Breast epithelium (tissue), 4 donors: ENCODE data around the gene IGSF9B. TPM values are rescaled to one million over a fixed set of nuclear protein-coding genes. Genes with fewer than 3 reads are reported as not detected.

Experiments
- DNase-seq, 2 donors: peaks; one replicate each; pipeline ENCODE4 v3.0.0-alpha.2; 2019; ENCODE audit warnings: low spot score in 2 of 2
- H3K27ac ChIP-seq, 2 donors: fragments of 200-600 bp; sonication (generic) in 1 of 2; one replicate each; pipeline ENCODE4 v1.5.1; 2016 to 2019; ENCODE audit warnings: mild to moderate bottlenecking in 1 of 2
- H3K27me3 ChIP-seq, 2 donors: fragments of 200-600 bp; sonication (generic) in 1 of 2; one replicate each; pipeline versions ENCODE4 v1.5.1 to v1.6.0; 2017 to 2019; ENCODE audit warnings: control low read depth in 1 of 2, mild to moderate bottlenecking in 1 of 2
- H3K36me3 ChIP-seq: fragments of 200-600 bp; one replicate; pipeline ENCODE4 v1.5.1; 2019
- H3K4me1 ChIP-seq, 2 donors: fragments of 200-600 bp; sonication (generic); one replicate each; pipeline ENCODE4 v1.5.1; 2016 to 2019; ENCODE audit warnings: control low read depth in 1 of 2
- H3K4me3 ChIP-seq, 3 donors: fragments of 200-600 bp; sonication (generic); 1 replicate in 2 of 3; 2 replicates in 1 of 3; pipeline ENCODE4 v1.5.1; 2016 to 2019; ENCODE audit warnings: mild to moderate bottlenecking in 3 of 3, moderate library complexity in 2 of 3
- H3K9me3 ChIP-seq, 2 donors: fragments of 200-600 bp; sonication (generic) in 1 of 2; one replicate each; pipeline ENCODE4 v1.5.1; 2016 to 2019; ENCODE audit warnings: control low read depth in 1 of 2
- POLR2A ChIP-seq: fragments of 450-650 bp; IDR thresholded peaks from one replicate; pipeline ENCODE4 v1.6.1; 2016; ENCODE audit warnings: antibody characterized with exemption, mild to moderate bottlenecking, moderate library complexity
- POLR2AphosphoS5 ChIP-seq, 3 donors: sonication (generic); formaldehyde crosslinking; IDR thresholded peaks; one replicate each; pipeline ENCODE4 v1.6.1; 2017; ENCODE audit warnings: antibody characterized with exemption in 3 of 3
- intact Hi-C: fragments of 100-400 bp; cut with DNase I; formaldehyde crosslinking; loops from one replicate; pipeline ENCODE4 v1.15.1; 2023; ENCODE audit warnings: low total_unique reads
- total RNA-seq, 3 donors: library from RNA; depleted of rRNA; stranded (reverse); fragments of >200 nt; gene quantifications; one replicate each; pipeline ENCODE4 v1.1.0, GENCODE V29; 2016
- TF ChIP-seq, protein P1 (sequence below), 3 donors: fragments of 450-650 bp; IDR thresholded peaks; one replicate each; pipeline ENCODE4 v1.5.1; 2016 to 2017; ENCODE audit warnings: antibody characterized with exemption in 3 of 3, mild to moderate bottlenecking in 3 of 3, moderate library complexity in 3 of 3

IGSF9B gene
- total RNA-seq, 3 donors from 2014 or later: 0.64 to 4.5 (median 3.3) TPM

DNA sequence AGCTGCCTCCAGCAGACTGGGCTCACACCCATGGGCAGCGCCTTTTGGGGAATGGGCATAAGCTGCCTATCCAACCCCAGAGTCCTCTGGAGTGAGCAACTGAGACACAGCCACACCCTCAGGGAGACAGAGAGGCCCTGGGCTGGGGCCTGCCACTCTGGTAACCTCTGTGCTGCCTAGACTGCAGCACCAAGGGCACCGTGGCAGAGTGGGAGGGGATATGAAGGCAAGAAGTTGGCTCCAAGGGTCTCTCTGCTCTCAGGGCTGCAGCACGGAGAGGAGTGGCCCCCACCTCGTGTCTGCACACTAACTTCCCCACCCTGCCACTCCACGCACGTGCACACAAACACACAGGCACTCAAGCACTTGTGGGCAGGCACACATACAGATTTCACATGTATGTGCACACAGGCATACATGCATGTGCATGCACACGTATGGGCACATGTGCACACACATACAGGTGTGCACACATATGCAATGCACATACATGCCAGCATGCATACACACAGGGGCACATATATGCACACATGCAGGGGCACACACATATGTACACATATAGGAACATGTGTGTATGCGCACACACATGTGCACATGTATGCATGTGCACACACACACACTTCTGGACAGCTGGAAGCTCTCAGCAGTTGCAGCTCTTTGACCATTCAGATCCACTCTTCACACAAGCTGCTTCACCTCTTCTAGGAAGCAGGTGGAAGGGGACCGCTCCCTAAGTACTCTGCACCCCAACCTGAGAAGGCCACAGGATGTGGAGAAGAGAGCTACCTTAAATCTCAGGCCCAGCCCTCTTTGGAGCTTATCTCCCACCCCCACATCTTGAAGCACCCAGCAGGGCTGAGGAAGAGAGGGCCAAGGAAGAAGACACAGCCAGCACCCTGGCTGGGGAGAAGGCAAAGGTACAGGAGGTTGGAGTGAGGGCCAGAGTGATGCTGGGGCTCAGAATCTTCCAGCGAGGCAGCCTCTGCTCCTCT is 4.3 kb downstream of the IGSF9B start:
- Histone ChIP-seq H3K9me3 (no peaks in the 10 kb centered on the region), H3K4me3 (peak overlapping the region; percentile 31 to 59 (median 39)), H3K27ac (peak overlapping the region; percentile 25 to 80), H3K27me3 (peaks cover 0 to 53% of the 10 kb centered on the region in 2 donors), H3K4me1 (peaks cover 5 to 11% of the 10 kb centered on the region in 2 donors), H3K36me3 (no peaks in the 10 kb centered on the region)
- DNase-seq: no peak
- intact Hi-C loops: no loop called here
- no peak for TF ChIP-seq POLR2A
- TF ChIP-seq POLR2AphosphoS5 (IDR thresholded peaks at IDR 0.05): no peak
- TF ChIP-seq, protein P1, sequence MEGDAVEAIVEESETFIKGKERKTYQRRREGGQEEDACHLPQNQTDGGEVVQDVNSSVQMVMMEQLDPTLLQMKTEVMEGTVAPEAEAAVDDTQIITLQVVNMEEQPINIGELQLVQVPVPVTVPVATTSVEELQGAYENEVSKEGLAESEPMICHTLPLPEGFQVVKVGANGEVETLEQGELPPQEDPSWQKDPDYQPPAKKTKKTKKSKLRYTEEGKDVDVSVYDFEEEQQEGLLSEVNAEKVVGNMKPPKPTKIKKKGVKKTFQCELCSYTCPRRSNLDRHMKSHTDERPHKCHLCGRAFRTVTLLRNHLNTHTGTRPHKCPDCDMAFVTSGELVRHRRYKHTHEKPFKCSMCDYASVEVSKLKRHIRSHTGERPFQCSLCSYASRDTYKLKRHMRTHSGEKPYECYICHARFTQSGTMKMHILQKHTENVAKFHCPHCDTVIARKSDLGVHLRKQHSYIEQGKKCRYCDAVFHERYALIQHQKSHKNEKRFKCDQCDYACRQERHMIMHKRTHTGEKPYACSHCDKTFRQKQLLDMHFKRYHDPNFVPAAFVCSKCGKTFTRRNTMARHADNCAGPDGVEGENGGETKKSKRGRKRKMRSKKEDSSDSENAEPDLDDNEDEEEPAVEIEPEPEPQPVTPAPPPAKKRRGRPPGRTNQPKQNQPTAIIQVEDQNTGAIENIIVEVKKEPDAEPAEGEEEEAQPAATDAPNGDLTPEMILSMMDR (IDR thresholded peaks at IDR 0.05): no peak

DNA sequence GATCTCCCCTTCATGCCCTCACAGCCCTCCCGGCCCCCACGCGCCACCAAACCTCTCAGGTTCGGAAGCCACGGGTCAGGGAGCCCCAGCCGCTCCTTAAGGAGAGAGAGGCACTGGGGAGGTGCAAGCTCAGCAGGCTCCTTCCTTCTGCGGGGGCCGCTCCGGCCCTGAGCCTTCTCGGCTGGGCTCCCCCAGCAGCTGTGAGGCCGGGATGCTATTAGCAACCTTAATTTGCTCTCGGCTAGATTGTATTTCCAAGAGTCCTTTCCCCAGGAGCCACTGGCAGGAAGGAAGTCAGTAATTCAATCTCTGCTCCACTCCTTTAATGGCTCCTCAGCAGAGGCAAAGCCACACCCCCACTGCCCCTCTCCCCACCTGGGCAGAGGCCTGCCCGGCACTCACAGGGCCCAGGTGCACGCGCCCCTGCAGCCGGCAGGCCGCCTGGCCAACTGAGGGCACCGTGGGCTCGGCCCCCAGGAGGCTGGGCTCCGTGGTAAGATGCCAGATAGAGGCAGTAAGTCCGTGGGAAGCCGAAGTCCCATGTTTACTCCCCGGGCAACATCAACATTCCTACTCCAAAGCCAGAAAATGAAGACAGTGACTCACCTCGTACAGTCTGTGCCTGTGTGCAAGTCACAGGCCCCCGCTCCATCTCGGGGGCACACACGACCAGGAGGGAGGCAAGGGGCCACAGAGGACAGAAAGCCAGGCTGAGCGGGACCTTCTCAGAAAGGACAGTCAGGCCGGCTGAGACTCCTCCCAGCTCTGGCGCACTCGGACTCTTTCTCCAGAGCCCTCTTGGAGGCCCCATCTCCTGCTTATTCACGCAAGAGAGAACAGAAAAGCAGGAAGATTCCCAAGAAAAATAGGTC is 5.2 kb downstream of the IGSF9B start:
- TF ChIP-seq, protein P1 (IDR thresholded peaks at IDR 0.05): no peak
- TF ChIP-seq POLR2A: no peak
- no peak for TF ChIP-seq POLR2AphosphoS5 (IDR thresholded peaks at IDR 0.05)
- Histone ChIP-seq H3K9me3 (no peaks in the 10 kb centered on the region), H3K27ac (peak overlapping the region; percentile 25 to 80), H3K4me3 (peak overlapping the region; percentile 31 to 59 (median 39)), H3K4me1 (peaks cover 5 to 14% of the 10 kb centered on the region in 2 donors), H3K27me3 (peaks cover 0 to 62% of the 10 kb centered on the region in 2 donors), H3K36me3 (no peaks in the 10 kb centered on the region)
- DNase-seq: peak in 1 of 2 donors; percentile 38
- intact Hi-C loops: no loop called here

DNA sequence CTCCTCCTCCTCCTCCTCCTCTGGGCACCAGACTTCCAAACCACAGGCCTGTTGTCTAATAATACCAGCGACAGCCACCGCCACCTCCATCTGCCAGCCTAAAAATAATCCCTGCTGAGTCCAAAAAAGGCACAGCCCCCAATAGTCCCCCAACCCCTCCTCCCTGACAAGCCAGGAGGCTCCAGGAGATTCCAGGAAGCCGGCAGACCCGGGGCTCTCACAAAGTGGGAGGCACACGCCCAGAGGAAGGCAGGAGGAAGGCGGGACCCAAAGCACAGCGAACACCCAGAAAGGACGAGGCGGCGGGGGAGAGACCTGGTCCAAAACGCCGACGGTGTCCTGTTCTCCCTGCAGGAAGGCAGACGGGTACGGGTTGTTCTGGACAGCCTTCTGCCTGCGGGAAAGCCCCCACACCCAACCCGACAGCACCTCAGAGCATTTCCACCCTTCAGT is 5.9 kb downstream of the IGSF9B start:
- H3K27me3 ChIP-seq: peaks cover 0 to 63% of the 10 kb centered on the region in 2 donors
- no peak for DNase-seq
- peaks cover 4 to 12% of the 10 kb centered on the region in 2 donors for H3K4me1 ChIP-seq
- H3K4me3 ChIP-seq: peak overlapping the region; percentile 31 to 59 (median 39)
- peak overlapping the region; percentile 25 to 80 for H3K27ac ChIP-seq
- TF ChIP-seq, protein P1 (IDR thresholded peaks at IDR 0.05): no peak
- TF ChIP-seq POLR2A: no peak
- no peak for TF ChIP-seq POLR2AphosphoS5 (IDR thresholded peaks at IDR 0.05)
- no peaks in the 10 kb centered on the region for H3K36me3 ChIP-seq
- no peaks in the 10 kb centered on the region for H3K9me3 ChIP-seq
- intact Hi-C loops: no loop called here

DNA sequence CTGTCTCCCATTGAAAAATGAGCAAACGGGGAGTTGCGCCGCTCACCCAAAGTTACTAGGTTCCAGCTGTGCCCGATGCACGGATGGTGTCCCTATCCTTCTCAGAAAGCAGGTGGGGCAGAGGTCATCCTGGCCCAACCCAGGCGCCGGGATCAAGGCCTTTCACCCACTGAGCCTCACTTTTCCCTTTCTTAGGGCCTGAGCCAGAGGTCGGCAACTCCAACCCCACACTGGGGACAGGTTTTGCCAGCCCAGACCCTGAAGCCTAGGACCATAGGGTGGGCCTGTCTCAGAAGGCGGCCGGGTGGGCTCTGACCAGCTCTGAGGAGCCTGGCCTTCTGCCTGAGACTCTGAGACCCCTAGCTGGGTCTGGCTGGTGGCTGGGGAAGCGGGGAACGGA is 6.3 kb downstream of the IGSF9B start:
- Histone ChIP-seq H3K27ac (peak overlapping the region in 1 of 2 donors; percentile 80), H3K4me1 (peaks cover 0 to 8% of the 10 kb centered on the region in 2 donors)
- intact Hi-C loops: no loop called here

More for the DNA sequence above, 6.3 kb downstream of the IGSF9B start:
- Histone ChIP-seq H3K9me3 (no peaks in the 10 kb centered on the region), H3K36me3 (no peaks in the 10 kb centered on the region), H3K4me3 (peak overlapping the region in 2 of 3 donors; percentile 39 to 59), H3K27me3 (peaks cover 0 to 59% of the 10 kb centered on the region in 2 donors)
- no peak for TF ChIP-seq POLR2AphosphoS5 (IDR thresholded peaks at IDR 0.05)
- TF ChIP-seq, protein P1 (IDR thresholded peaks at IDR 0.05): no peak
- TF ChIP-seq POLR2A: no peak
- DNase-seq: no peak
